K562 (cell line): ENCODE measurements around the gene TNIK. TPM values are rescaled to one million over a fixed set of nuclear protein-coding genes. Genes with fewer than 3 reads are reported as not detected.

Source experiments
- ATAC-seq: fragments of 200-7000 bp; cut with Tn5 transposase; 3 replicates; pipeline ENCODE4 v1.9.1; 2020; ENCODE audit warnings: moderate library complexity
- BruUV-seq: library from RNA; stranded (reverse); fragments of 400-500 nt; replicated peaks from 2 replicates; lab custom pipeline; 2021; lab: Mats Ljungman, UMichigan
- CTCF ChIA-PET: fragments of 300-600 bp; formaldehyde crosslinking; extraction: SDS; loops from one replicate; lab custom pipeline; 2021; ENCODE audit warnings: low intra/inter-chr PET ratio; lab: Yijun Ruan, JAX
- POLR2A ChIA-PET: fragments of 300-600, 350-650 bp; sonication (Branson Sonifier 250); formaldehyde crosslinking; extraction: SDS; loops from one replicate; lab custom pipeline; 2021; ENCODE audit warnings: antibody characterized with exemption, inconsistent platforms; lab: Yijun Ruan, JAX
- DNase-seq, 4 experiments: peaks; one replicate each; pipeline versions ENCODE4 v3.0.0 to v3.0.0-alpha.2; 2011 to 2018; ENCODE audit warnings: low spot score in 3 of 4, mixed read lengths in 3 of 4; ENCODE audit errors: extremely low read depth in 1 of 4
- FAIRE-seq: peaks from 2 replicates; lab custom pipeline; 2011; peaks lifted over from hg19 to GRCh38; lab: Jason Lieb, UNC
- H2AFZ ChIP-seq: 2 replicates; pipeline ENCODE4 v1.6.0; 2011; ENCODE audit warnings: low read depth, low read length, control low read depth, inconsistent platforms
- H3K27ac ChIP-seq: fragments of 200-600 bp; 3 replicates; pipeline ENCODE4 v1.8.0; 2011; ENCODE audit warnings: low read depth, mild to moderate bottlenecking, control low read depth, inconsistent platforms, low read length, moderate library complexity, mixed read lengths; ENCODE audit errors: extremely low read depth
- H3K27me3 ChIP-seq, 2 experiments: fragments of 300-600 bp in 1 of 2; 2 replicates in 1 of 2; 3 replicates in 1 of 2; pipeline versions ENCODE4 v1.6.0 to v1.8.0; 2011; ENCODE audit warnings: inconsistent platforms in 2 of 2, low read length in 2 of 2, mild to moderate bottlenecking in 1 of 2, mixed read lengths in 1 of 2, moderate library complexity in 1 of 2; ENCODE audit not compliant: control insufficient read depth in 2 of 2, insufficient read depth in 2 of 2
- H3K36me3 ChIP-seq: fragments of 300-600 bp; 3 replicates; pipeline ENCODE4 v1.8.0; 2011; ENCODE audit warnings: mild to moderate bottlenecking, low read length, inconsistent platforms; ENCODE audit not compliant: control insufficient read depth, insufficient read depth
- H3K4me1 ChIP-seq, 2 experiments: fragments of 200-600 bp in 1 of 2; replicated peaks in 1 of 2; 2 replicates in 1 of 2; 3 replicates in 1 of 2; pipeline versions ENCODE4 v1.5.1 to v1.8.0; 2011; ENCODE audit warnings: inconsistent platforms in 2 of 2, low read length in 2 of 2, mild to moderate bottlenecking in 1 of 2, mixed read lengths in 1 of 2, moderate library complexity in 1 of 2; ENCODE audit not compliant: control insufficient read depth in 2 of 2, insufficient read depth in 2 of 2
- H3K4me2 ChIP-seq: 2 replicates; pipeline ENCODE4 v1.6.1; 2011; ENCODE audit warnings: low read length, control low read depth, inconsistent platforms, mixed read lengths; ENCODE audit not compliant: insufficient read depth
- H3K4me3 ChIP-seq: fragments of 200-600 bp; sonication (generic), shearing (Covaris generic); 2 replicates; pipeline ENCODE4 v1.5.1; 2016; ENCODE audit warnings: control low read depth, inconsistent platforms
- H3K79me2 ChIP-seq: fragments of 200-600 bp; 3 replicates; pipeline ENCODE4 v1.8.0; 2011; ENCODE audit warnings: low read length, inconsistent platforms; ENCODE audit not compliant: control insufficient read depth, insufficient read depth
- H3K9ac ChIP-seq, 2 experiments: 2 replicates each; pipeline versions ENCODE4 v1.6.0 to v1.6.1; 2011; ENCODE audit warnings: low read depth in 2 of 2, low read length in 2 of 2, control low read depth in 1 of 2, inconsistent platforms in 1 of 2, mild to moderate bottlenecking in 1 of 2, mixed read lengths in 1 of 2; ENCODE audit not compliant: insufficient read depth in 1 of 2
- H3K9me1 ChIP-seq: one replicate; pipeline ENCODE4 v1.6.0; 2011; ENCODE audit warnings: inconsistent platforms, mild to moderate bottlenecking, low read length, moderate library complexity; ENCODE audit not compliant: control insufficient read depth, insufficient read depth
- H3K9me3 ChIP-seq: replicated peaks from 2 replicates; pipeline ENCODE4 v1.5.1; 2011; ENCODE audit warnings: low read depth, low read length, inconsistent platforms; ENCODE audit not compliant: control insufficient read depth, insufficient read depth
- H4K20me1 ChIP-seq: replicated peaks from 2 replicates; pipeline ENCODE4 v1.6.1; 2011; ENCODE audit warnings: low read length, inconsistent platforms, mixed read lengths; ENCODE audit not compliant: control insufficient read depth, insufficient read depth
- EGR1 ChIP-seq: fragments of 450-650 bp; conservative IDR thresholded peaks from 2 replicates; pipeline ENCODE4 v1.6.1; 2017; ENCODE audit warnings: mild to moderate bottlenecking
- GTF2F1 ChIP-seq: IDR thresholded peaks from 2 replicates; pipeline ENCODE4 v1.6.1; 2011; ENCODE audit warnings: low read depth, low read length, improper control_type of control experiment
- HDAC3 ChIP-seq: fragments of 450-650 bp; IDR thresholded peaks from 2 replicates; pipeline ENCODE4 v1.6.1; 2018; ENCODE audit warnings: borderline replicate concordance, mild to moderate bottlenecking, moderate library complexity; ENCODE audit not compliant: partially characterized antibody
- HNRNPK ChIP-seq: fragments of 200-400 bp; formaldehyde crosslinking; IDR thresholded peaks from one replicate; pipeline ENCODE4 v1.6.1; 2018; ENCODE audit warnings: mild to moderate bottlenecking, low read depth, low read length; ENCODE audit not compliant: poor library complexity, severe bottlenecking
- NFATC3 ChIP-seq: fragments of 450-650 bp; IDR thresholded peaks from 2 replicates; pipeline ENCODE4 v1.6.1; 2017; ENCODE audit warnings: mild to moderate bottlenecking
- SMARCB1 ChIP-seq: IDR thresholded peaks from 2 replicates; pipeline ENCODE4 v1.6.1; 2011; ENCODE audit warnings: improper control_type of control experiment, low read depth; ENCODE audit not compliant: insufficient read length
- SMARCC2 ChIP-seq: fragments of 450-650 bp; IDR thresholded peaks from 2 replicates; pipeline ENCODE4 v1.6.1; 2017; ENCODE audit warnings: antibody characterized with exemption, moderate library complexity, mild to moderate bottlenecking, low read depth
- XRCC4 ChIP-seq: IDR thresholded peaks from one replicate; pipeline ENCODE4 v1.6.1; 2011; ENCODE audit not compliant: insufficient read depth, insufficient read length; ENCODE audit errors: extremely low read depth
- ZNF354B ChIP-seq: fragments of 250-450 bp; sonication (Bioruptor Pico); IDR thresholded peaks from 2 replicates; pipeline ENCODE4 v1.4.0; 2020
- WGBS: fragments of 100-300 bp; shearing (Covaris generic); methylation state at CpG from one replicate; pipeline ENCODE4 v1.1.6; 2016; ENCODE audit warnings: low coverage, mixed read lengths; ENCODE audit not compliant: insufficient coverage; ENCODE audit errors: missing lambda C conversion rate; 5-methylcytosine and 5-hydroxymethylcytosine counted together
- in situ Hi-C: fragments of 300-500 bp; cut with MboI; formaldehyde crosslinking; loops from 4 replicates; pipeline ENCODE4 v1.15.0; 2018; ENCODE audit warnings: inconsistent platforms, mixed read lengths
- intact Hi-C: fragments of 100-400 bp; cut with micrococcal nuclease; formaldehyde crosslinking; loops from 2 replicates; pipeline ENCODE4 v1.14.2; 2022
- polyA plus RNA-seq, 8 experiments: library from polyadenylated mRNA; depleted of rRNA in 4 of 8; stranded (reverse) in 5 of 8; unstranded in 3 of 8; fragments of >200 nt; fragmentation: Nextera tagmentation in 2 of 8; fragmentation: Illumina TruSeq in 1 of 8; extraction: Ambion mirVana in 2 of 8; extraction: Trizol in 1 of 8; gene quantifications; 2 replicates each; pipeline versions ENCODE4 v1.2.1 to v1.2.3, GENCODE V29; 2011 to 2014; ENCODE audit warnings: inconsistent platforms in 1 of 8, missing spikeins in 1 of 8
- total RNA-seq, 7 experiments: library from RNA; depleted of rRNA in 6 of 7; stranded (reverse); fragments of >200 nt in 6 of 7; fragmentation: Illumina TruSeq in 2 of 7; extraction: Trizol in 2 of 7; gene quantifications; 2 replicates each; pipeline versions ENCODE4 v1.2.1 to v1.2.3, GENCODE V29; 2011 to 2021; ENCODE audit warnings: low replicate concordance in 1 of 7
- TF ChIP-seq, protein P1 (sequence below): IDR thresholded peaks from 2 replicates; pipeline ENCODE4 v1.6.1; 2012; ENCODE audit warnings: low read depth, low read length, improper control_type of control experiment, borderline replicate concordance
- TF ChIP-seq, protein P2 (sequence below), 3 experiments: fragments of 200-800 bp in 1 of 3; fragments of 250-450 bp in 1 of 3; fragments of 450-650 bp in 1 of 3; sonication (Bioruptor Pico) in 1 of 3; sonication (Bioruptor generic) in 1 of 3; formaldehyde crosslinking in 1 of 3; IDR thresholded peaks; 2 replicates each; pipeline versions ENCODE4 v1.6.1 to v1.8.0; 2016 to 2022; ENCODE audit warnings: mild to moderate bottlenecking in 2 of 3, missing genetic modification characterization in 2 of 3, missing compliant biosample characterization in 1 of 3, moderate library complexity in 1 of 3
- TF ChIP-seq, protein P3 (sequence below): fragments of 450-650 bp; IDR thresholded peaks from 2 replicates; pipeline ENCODE4 v1.7.0; 2016; ENCODE audit warnings: borderline replicate concordance

Gene TNIK
- total and polyA plus RNA-seq, 9 of the 15 experiments (the other 6 are each of a cell fraction or from before 2014, with no cell fraction given) = 6.6 to 39.0 (median 24.7) TPM

DNA sequence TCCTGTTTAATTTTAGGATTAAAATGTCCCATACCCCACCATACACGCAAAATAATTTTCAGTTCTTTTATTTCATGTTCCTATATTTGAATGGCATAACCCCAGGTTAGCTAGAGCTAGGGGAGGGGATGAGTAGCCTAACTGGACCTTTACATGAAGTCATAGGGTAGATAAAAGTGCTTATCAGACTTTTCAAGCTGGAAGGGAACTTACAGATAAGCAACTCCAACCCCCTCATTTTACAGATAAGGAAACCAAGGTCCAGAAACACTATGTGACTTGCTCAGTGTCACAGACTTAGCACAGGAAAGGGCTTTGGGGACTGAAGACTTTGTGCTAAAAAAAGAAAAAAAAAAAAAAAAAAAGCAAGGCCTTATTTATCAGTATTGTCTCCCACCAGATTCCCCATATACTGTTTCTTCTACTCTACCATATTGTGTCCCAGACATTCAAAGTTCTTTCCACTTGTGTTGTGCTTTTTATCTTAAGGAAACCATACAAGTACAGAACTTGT lies 10.6 kb upstream of the TNIK start:
- no peaks in the 10 kb centered on the region for H3K79me2 ChIP-seq
- peak overlapping the region; percentile 64 for H3K4me2 ChIP-seq
- peak overlapping the region; percentile 61 for H2AFZ ChIP-seq
- WGBS = 0% methylated on average over 1 of the region's 1 CpG
- peak overlapping the region; percentile 18 to 75; a peak in 3 of 4 replicates for H3K9ac ChIP-seq
- no peaks in the 10 kb centered on the region for H4K20me1 ChIP-seq
- intact Hi-C loops (no loop called here), in situ Hi-C loops (no loop called here)
- ChIA-PET CTCF (no interaction called here), POLR2A (interaction anchor here (0.6 to 2.2 kb wide), 5 partner anchors 10 to 286 kb away, joined by 3 to 12 read pairs (median 3); partner anchors contain the start of gene TNIK)
- peak; percentile 83 to 93 (median 84) for DNase-seq
- ATAC-seq = peak; percentile 85
- H3K9me1 ChIP-seq = no peaks in the 10 kb centered on the region
- FAIRE-seq = peak; percentile 89
- BruUV-seq = no TSS peak
- peak overlapping the region; percentile 90 for H3K27ac ChIP-seq
- peaks cover 26 to 54% of the 10 kb centered on the region in 2 experiments for H3K4me1 ChIP-seq
- H3K4me3 ChIP-seq = no peak overlapping the region
- no peaks in the 10 kb centered on the region for H3K27me3 ChIP-seq
- no peaks in the 10 kb centered on the region for H3K9me3 ChIP-seq
- H3K36me3 ChIP-seq = no peaks in the 10 kb centered on the region
- TF ChIP-seq EGR1 = peak; percentile 98
- TF ChIP-seq HDAC3 = peak; percentile 93
- TF ChIP-seq ZNF354B = no peak
- no peak for TF ChIP-seq HNRNPK
- TF ChIP-seq GTF2F1 = no peak
- TF ChIP-seq NFATC3 = peak; percentile 60; the same call in 1 of the 2 replicates
- no peak for TF ChIP-seq XRCC4
- TF ChIP-seq, protein P1, sequence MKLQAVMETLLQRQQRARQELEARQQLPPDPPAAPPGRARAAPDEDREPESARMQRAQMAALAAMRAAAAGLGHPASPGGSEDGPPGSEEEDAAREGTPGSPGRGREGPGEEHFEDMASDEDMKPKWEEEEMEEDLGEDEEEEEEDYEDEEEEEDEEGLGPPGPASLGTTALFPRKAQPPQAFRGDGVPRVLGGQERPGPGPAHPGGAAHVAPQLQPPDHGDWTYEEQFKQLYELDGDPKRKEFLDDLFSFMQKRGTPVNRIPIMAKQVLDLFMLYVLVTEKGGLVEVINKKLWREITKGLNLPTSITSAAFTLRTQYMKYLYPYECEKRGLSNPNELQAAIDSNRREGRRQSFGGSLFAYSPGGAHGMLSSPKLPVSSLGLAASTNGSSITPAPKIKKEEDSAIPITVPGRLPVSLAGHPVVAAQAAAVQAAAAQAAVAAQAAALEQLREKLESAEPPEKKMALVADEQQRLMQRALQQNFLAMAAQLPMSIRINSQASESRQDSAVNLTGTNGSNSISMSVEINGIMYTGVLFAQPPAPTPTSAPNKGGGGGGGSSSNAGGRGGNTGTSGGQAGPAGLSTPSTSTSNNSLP = peak; percentile 54; the same call in 1 of the 2 replicates
- TF ChIP-seq SMARCC2 = peak; percentile 100
- TF ChIP-seq, protein P2, sequence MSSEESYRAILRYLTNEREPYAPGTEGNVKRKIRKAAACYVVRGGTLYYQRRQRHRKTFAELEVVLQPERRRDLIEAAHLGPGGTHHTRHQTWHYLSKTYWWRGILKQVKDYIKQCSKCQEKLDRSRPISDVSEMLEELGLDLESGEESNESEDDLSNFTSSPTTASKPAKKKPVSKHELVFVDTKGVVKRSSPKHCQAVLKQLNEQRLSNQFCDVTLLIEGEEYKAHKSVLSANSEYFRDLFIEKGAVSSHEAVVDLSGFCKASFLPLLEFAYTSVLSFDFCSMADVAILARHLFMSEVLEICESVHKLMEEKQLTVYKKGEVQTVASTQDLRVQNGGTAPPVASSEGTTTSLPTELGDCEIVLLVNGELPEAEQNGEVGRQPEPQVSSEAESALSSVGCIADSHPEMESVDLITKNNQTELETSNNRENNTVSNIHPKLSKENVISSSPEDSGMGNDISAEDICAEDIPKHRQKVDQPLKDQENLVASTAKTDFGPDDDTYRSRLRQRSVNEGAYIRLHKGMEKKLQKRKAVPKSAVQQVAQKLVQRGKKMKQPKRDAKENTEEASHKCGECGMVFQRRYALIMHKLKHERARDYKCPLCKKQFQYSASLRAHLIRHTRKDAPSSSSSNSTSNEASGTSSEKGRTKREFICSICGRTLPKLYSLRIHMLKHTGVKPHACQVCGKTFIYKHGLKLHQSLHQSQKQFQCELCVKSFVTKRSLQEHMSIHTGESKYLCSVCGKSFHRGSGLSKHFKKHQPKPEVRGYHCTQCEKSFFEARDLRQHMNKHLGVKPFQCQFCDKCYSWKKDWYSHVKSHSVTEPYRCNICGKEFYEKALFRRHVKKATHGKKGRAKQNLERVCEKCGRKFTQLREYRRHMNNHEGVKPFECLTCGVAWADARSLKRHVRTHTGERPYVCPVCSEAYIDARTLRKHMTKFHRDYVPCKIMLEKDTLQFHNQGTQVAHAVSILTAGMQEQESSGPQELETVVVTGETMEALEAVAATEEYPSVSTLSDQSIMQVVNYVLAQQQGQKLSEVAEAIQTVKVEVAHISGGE (CRISPR knock-in tag; IDR thresholded peaks at IDR 0.05) = peak in 1 of 3 experiments; percentile 77; a peak in 1 of 6 replicates
- no peak for TF ChIP-seq SMARCB1
- TF ChIP-seq, protein P3, sequence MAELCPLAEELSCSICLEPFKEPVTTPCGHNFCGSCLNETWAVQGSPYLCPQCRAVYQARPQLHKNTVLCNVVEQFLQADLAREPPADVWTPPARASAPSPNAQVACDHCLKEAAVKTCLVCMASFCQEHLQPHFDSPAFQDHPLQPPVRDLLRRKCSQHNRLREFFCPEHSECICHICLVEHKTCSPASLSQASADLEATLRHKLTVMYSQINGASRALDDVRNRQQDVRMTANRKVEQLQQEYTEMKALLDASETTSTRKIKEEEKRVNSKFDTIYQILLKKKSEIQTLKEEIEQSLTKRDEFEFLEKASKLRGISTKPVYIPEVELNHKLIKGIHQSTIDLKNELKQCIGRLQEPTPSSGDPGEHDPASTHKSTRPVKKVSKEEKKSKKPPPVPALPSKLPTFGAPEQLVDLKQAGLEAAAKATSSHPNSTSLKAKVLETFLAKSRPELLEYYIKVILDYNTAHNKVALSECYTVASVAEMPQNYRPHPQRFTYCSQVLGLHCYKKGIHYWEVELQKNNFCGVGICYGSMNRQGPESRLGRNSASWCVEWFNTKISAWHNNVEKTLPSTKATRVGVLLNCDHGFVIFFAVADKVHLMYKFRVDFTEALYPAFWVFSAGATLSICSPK = no peak
